ENCODE results near the gene FRZB. TPM values are rescaled to one million over a fixed set of nuclear protein-coding genes. Genes with fewer than 3 reads are reported as not detected.

The FRZB gene
- total RNA-seq, 4 donors from 2014 or later: 1.6 to 20.4 (median 12.0) TPM

DNA sequence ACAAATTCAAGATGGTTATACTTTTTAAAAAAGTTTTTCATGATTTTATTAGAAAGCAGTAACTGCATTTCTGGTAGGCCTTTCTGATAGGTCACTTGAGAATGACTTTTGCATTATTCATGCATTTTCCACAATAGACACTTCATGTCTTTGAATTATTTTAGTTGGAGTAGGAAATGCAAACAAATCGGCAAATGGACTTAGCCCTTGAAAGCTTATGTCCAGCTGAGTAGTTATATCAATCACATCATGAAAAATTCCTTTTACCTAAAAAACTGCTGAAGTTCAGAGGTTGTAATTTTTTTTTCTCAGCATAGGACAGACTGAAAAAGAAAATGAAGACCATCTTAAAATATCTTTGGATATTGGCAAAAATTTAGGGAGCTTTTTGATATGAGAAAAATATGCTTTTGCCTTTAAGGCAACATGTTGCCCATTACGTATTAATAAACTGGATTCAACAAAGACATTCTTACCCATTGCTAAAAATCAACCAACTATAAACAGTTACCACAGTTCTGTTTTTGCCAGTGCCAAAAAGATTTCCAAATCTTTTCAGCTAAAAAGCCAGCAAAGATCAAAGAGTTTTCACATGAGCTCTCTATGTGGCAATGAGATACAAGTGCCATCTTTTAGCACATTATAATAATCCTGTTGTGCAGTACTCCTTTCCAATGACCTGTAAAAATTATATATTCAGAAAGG, 45.5 kb upstream of the FRZB start:
- WGBS, 2 donors: 86 to 92% methylated on average over 2 of the region's 2 CpGs
- no peak for TF ChIP-seq POLR2A (IDR thresholded peaks at IDR 0.05)
- TF ChIP-seq, protein P1, sequence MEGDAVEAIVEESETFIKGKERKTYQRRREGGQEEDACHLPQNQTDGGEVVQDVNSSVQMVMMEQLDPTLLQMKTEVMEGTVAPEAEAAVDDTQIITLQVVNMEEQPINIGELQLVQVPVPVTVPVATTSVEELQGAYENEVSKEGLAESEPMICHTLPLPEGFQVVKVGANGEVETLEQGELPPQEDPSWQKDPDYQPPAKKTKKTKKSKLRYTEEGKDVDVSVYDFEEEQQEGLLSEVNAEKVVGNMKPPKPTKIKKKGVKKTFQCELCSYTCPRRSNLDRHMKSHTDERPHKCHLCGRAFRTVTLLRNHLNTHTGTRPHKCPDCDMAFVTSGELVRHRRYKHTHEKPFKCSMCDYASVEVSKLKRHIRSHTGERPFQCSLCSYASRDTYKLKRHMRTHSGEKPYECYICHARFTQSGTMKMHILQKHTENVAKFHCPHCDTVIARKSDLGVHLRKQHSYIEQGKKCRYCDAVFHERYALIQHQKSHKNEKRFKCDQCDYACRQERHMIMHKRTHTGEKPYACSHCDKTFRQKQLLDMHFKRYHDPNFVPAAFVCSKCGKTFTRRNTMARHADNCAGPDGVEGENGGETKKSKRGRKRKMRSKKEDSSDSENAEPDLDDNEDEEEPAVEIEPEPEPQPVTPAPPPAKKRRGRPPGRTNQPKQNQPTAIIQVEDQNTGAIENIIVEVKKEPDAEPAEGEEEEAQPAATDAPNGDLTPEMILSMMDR (IDR thresholded peaks at IDR 0.05): no peak
- intact Hi-C loops (cut with DNase I; ENCODE audit: low total_unique reads): no loop called here
- no peak overlapping the region for H3K4me3 ChIP-seq (ENCODE audit: low read depth, poor library complexity, severe bottlenecking)
- no peak for DNase-seq (ENCODE audit: low spot score in 2 of 2)

DNA sequence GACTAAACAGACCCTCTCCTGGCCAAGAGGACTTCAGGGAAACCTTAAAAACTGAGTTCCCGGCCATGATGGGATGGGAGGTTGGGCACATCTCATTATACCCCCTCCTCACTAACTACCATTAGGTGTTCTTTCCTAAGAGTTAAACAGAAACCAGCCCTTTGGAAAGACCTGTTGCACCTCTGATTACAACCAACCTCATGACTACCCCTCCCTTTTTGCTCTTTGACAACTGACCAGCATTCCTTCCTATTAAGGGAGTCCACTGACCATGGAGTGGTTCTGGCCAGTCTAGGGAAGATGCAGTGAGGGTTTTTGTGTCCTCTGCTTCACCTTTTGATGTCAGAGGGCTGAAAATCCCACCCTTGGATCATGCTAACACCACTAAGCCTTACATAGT, 44.5 kb upstream of the FRZB start:
- WGBS, 2 donors: 100% methylated on average over 1 of the region's 1 CpG
- TF ChIP-seq, protein P1 (IDR thresholded peaks at IDR 0.05): no peak
- TF ChIP-seq POLR2A (IDR thresholded peaks at IDR 0.05): no peak
- H3K4me3 ChIP-seq (ENCODE audit: low read depth, poor library complexity, severe bottlenecking): no peak overlapping the region
- intact Hi-C loops (cut with DNase I; ENCODE audit: low total_unique reads): no loop called here
- DNase-seq (ENCODE audit: low spot score in 2 of 2): no peak

DNA sequence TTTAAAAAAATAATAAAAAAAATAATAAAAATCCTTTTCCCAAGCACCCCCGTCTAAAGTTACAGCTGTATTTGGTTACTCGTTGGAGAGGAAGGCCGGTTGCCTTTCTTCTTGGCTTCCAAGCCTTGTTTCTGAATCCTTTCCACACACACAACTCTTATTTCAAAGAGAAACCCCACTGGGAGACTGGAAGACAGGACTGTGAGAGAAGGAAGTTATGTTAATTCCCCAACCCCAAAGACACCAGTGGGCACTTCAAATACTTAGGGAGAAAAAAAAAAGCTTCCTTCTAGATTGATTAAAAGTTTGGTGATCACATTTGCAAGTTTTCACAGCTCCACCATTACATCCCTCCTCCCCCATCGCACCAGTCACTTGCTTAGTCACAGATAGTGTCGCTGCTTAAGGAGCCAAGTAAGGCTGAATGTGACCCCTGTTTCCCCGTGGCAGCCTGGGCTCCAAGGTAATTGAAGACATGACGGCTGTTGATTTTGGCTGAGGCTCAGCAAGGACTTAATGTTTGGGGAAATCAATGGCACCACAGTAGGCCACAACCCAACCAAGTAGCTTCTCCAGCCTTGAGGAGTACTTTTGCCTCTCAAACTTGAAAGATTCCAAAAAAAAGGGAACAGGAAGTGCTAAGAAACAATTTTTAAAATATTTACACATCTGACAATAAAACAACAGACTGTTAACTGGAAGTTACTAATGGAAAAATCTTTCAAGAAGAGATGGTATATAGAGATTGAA, 40.8 kb upstream of the FRZB start:
- DNase-seq (ENCODE audit: low spot score in 2 of 2): no peak
- H3K4me3 ChIP-seq (ENCODE audit: low read depth, poor library complexity, severe bottlenecking): no peak overlapping the region
- WGBS, 2 donors: 70 to 73% methylated on average over 7 of the region's 7 CpGs
- intact Hi-C loops (cut with DNase I; ENCODE audit: low total_unique reads): no loop called here
- no peak for TF ChIP-seq POLR2A (IDR thresholded peaks at IDR 0.05)
- TF ChIP-seq, protein P1 (IDR thresholded peaks at IDR 0.05): no peak

DNA sequence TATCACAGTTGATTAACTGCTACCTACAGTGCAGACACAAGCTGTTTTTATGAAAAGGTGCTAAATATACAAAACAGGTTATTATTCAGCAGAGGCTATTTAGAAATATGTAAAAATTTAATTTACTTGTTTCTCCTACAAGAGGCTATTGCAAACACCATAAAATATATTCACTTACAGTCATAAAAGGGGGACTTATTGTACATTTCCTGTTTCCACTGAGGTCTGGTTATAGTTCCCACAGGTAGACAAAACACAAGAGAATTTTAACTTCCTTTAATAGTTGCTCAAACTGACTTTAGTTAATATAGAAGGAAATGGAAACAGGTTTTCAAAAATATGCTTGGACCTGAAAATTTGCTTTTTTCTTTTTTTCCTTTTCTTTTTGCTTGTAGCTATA, 40.0 kb upstream of the FRZB start:
- DNase-seq (ENCODE audit: low spot score in 2 of 2): no peak
- TF ChIP-seq POLR2A (IDR thresholded peaks at IDR 0.05): no peak
- TF ChIP-seq, protein P1 (IDR thresholded peaks at IDR 0.05): no peak
- H3K4me3 ChIP-seq (ENCODE audit: low read depth, poor library complexity, severe bottlenecking): no peak overlapping the region
- intact Hi-C loops (cut with DNase I; ENCODE audit: low total_unique reads): no loop called here

DNA sequence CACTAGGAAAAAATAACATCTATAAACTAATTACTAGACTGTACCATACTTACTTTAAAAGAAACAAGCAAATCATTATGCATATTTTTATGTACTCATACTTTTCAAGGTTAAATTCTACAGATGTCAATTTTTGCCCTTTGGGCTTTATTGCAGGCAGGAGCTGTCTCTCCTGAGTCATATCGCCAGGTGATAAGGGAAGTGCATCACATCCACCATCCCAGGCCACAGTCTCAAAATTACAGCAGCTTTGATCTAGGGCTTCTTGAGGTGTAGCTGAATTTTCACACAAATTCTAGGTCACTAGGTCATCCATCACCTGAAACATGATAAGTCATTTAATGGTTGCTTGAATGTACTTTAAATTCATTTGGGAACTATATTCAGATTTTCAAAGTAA, 38.4 kb upstream of the FRZB start:
- TF ChIP-seq POLR2A (IDR thresholded peaks at IDR 0.05): no peak
- TF ChIP-seq, protein P1 (IDR thresholded peaks at IDR 0.05): no peak

More for the DNA sequence above, 38.4 kb upstream of the FRZB start:
- H3K4me3 ChIP-seq (ENCODE audit: low read depth, poor library complexity, severe bottlenecking): no peak overlapping the region
- intact Hi-C loops (cut with DNase I; ENCODE audit: low total_unique reads): no loop called here
- no peak for DNase-seq (ENCODE audit: low spot score in 2 of 2)
- WGBS, 2 donors: 95% methylated on average over 1 of the region's 1 CpG

All from lower leg skin (tissue), 4 donors.